OCI-LY7 (cell line): Measurements from ENCODE around the gene SREBF1.

Experiments
- EZH2phosphoT487 ChIP-seq: fragments of 200-600 bp; sonication (generic); IDR thresholded peaks from 2 replicates; pipeline ENCODE4 v1.6.1; 2018; ENCODE audit warnings: low read depth, borderline replicate concordance, mild to moderate bottlenecking, mixed run types, antibody characterized with exemption, low read length, moderate library complexity, mixed read lengths
- TF ChIP-seq, protein P1 (sequence below): fragments of 200-600 bp; sonication (generic); conservative IDR thresholded peaks from 2 replicates; pipeline ENCODE4 v1.5.1; 2014; ENCODE audit warnings: mild to moderate bottlenecking, antibody characterized with exemption, low read length, moderate library complexity, mixed read lengths

DNA sequence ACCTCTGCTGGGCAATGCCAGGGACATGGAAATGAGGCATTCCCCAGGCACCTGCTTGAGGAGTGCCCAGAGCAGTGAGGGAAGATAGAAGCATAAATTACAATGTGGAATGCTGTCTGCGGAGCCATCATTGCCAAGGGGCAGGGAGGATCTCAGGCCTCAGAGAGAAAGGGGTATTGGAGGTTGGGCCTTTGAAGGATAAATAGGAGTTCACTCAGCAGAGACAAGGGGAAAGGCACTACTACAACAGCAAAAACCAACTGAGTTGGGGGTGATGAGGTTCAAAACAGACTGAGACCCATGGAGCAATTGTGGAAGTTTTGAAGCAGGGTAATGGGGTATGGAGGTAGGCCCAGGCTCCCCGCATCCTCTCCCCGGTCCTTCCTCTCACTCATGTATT lies 32.8 kb downstream of the SREBF1 start:
- TF ChIP-seq, protein P1, sequence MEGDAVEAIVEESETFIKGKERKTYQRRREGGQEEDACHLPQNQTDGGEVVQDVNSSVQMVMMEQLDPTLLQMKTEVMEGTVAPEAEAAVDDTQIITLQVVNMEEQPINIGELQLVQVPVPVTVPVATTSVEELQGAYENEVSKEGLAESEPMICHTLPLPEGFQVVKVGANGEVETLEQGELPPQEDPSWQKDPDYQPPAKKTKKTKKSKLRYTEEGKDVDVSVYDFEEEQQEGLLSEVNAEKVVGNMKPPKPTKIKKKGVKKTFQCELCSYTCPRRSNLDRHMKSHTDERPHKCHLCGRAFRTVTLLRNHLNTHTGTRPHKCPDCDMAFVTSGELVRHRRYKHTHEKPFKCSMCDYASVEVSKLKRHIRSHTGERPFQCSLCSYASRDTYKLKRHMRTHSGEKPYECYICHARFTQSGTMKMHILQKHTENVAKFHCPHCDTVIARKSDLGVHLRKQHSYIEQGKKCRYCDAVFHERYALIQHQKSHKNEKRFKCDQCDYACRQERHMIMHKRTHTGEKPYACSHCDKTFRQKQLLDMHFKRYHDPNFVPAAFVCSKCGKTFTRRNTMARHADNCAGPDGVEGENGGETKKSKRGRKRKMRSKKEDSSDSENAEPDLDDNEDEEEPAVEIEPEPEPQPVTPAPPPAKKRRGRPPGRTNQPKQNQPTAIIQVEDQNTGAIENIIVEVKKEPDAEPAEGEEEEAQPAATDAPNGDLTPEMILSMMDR, result no peak
- no peak for TF ChIP-seq EZH2phosphoT487
